AG09309 (cell line): ENCODE results near the gene CGB3.

Experiments used
- DNase-seq: peaks from one replicate; pipeline ENCODE4 v3.0.0-alpha.2; 2010; ENCODE audit warnings: low read depth
- H3K4me3 ChIP-seq: 2 replicates; pipeline ENCODE4 v1.5.1; 2011; ENCODE audit warnings: mild to moderate bottlenecking, low read depth, low read length, moderate library complexity; ENCODE audit not compliant: control insufficient read depth
- TF ChIP-seq, protein P1 (sequence below): IDR thresholded peaks from 2 replicates; pipeline ENCODE4 v1.5.1; 2011; ENCODE audit warnings: mild to moderate bottlenecking, low read depth, low read length, inconsistent platforms; ENCODE audit not compliant: insufficient read depth, control insufficient read depth; ENCODE audit errors: missing control alignments

The CGB3 gene

DNA sequence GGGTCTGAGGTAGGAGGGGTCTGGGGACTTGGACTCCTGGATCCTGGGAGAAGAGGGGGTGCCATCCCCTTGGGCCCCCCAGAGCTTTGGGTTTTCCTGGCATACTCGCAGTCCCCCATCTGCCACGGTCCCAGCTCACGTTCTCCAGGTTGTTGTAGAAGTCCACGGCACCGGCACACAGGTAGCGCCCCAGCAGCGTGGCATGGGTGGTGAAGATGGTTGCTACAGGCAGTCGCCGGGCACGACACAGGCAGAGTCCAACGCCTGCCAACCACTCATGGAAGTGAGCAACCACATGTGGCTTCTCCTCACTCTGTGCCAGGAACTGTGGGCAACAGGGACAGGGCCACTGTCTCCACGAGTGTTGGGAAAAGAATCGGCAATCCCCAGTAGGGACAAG is 38.4 kb downstream of the CGB3 start:
- no peak overlapping the region for H3K4me3 ChIP-seq
- DNase-seq, result no peak
- TF ChIP-seq, protein P1, sequence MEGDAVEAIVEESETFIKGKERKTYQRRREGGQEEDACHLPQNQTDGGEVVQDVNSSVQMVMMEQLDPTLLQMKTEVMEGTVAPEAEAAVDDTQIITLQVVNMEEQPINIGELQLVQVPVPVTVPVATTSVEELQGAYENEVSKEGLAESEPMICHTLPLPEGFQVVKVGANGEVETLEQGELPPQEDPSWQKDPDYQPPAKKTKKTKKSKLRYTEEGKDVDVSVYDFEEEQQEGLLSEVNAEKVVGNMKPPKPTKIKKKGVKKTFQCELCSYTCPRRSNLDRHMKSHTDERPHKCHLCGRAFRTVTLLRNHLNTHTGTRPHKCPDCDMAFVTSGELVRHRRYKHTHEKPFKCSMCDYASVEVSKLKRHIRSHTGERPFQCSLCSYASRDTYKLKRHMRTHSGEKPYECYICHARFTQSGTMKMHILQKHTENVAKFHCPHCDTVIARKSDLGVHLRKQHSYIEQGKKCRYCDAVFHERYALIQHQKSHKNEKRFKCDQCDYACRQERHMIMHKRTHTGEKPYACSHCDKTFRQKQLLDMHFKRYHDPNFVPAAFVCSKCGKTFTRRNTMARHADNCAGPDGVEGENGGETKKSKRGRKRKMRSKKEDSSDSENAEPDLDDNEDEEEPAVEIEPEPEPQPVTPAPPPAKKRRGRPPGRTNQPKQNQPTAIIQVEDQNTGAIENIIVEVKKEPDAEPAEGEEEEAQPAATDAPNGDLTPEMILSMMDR, result no peak

DNA sequence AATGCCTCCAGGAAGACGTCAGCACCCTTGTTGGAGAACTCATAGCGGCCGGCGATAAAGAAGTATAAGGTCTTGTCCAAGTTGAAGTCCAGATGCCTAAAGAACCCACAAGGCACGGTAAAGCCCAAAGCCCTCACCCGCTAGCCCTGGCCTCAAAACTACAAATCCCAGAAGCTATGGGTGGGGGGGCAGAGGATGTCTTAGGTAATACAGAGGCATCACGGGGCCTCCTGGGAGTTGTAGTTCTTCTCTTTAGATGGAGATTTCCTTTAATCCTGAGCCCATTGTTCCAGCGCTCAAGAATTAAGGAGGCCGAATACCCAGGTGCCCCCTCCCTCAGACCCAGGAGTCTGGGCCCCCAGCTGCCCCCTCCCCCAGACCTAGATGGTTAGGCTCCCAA is 41.9 kb downstream of the CGB3 start:
- TF ChIP-seq, protein P1, result no peak
- no peak for DNase-seq
- no peak overlapping the region for H3K4me3 ChIP-seq

DNA sequence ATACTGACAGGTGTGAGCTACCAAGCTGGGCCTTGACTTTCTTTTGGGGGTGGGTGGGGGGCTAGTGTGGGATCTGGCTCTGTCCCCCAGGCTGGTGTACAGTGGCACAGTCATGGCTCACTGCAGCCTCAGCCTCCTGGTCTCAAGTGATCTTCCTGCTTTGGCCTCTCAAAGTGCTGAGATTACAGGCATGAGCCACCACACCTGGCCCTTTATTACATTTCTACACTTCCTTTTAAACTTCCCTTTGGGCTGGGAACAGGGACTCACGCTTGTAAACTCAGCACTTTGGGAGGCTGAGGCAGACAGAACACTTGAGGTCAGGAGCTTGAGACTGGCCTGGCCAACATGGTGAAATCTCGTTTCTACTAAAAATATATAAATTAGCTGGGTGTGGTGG is 47.1 kb downstream of the CGB3 start:
- no peak for DNase-seq
- H3K4me3 ChIP-seq, result no peak overlapping the region
- TF ChIP-seq, protein P1, result no peak

DNA sequence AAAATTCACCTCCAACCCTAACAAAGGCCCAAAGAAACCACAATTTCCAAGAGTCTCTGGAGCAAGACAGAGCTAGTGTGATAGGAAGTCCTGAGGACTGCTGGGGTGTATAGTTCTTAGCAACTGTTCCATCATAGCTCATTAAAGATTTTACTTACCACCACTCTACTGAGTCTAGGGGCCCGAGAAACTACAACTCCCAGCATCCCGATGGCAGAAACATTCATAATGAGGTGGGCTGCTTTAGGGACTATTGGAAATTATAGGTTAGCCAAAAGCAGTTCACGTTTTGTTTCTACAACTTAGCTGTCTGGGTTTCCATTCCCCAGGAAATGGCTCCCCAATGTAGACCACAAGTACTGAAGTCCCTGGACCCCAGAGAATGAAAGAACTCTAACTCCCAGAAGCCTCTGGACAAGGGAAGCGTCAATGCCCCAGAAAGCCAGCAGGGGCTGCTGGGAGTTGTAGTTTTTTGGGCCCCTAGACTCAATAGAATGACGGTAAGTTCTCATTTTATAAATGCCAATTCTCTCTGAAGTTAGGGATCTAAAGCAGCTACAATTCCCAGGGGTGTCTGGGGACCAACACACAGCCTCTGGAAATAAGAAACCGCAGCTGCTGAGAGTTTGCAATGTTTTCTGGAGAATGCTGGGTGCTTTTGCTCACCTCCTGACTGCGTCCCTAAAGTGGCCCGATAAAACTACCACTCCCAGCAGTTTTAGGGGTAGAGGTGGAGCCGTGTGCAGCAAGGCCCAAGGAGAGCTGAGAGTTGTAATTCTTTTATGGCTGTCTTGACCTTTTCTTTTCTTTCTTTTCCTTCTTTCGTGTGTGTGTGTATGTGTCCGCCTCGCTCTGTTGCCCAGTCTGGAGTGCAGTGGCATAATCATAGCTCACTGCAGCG is 47.9 kb downstream of the CGB3 start:
- DNase-seq, result no peak
- no peak overlapping the region for H3K4me3 ChIP-seq
- TF ChIP-seq, protein P1, result no peak
